Measurements from ENCODE around the gene AHCYL1. TPM values are rescaled to one million over a fixed set of nuclear protein-coding genes. Genes with fewer than 3 reads are reported as not detected.

The AHCYL1 gene
- total and polyA plus RNA-seq, 10 of the 15 experiments (the other 5 are each of a cell fraction or from before 2014, with no cell fraction given) = 24.7 to 73.6 (median 46.8) TPM

- no peak for TF ChIP-seq RBBP5 (conservative IDR thresholded peaks at IDR 0.05)
- TF ChIP-seq CEBPB (IDR thresholded peaks at IDR 0.05; ENCODE audit: borderline replicate concordance in 1 of 2, low read depth in 2 of 2, low read length in 2 of 2) = no peak
- no peak for TF ChIP-seq BRCA1 (IDR thresholded peaks at IDR 0.05; ENCODE audit: low read depth, low read length)
These were observed 73.5 kb downstream of the AHCYL1 start (continued) for GRCh38 chr1:110057963-110058518.

DNA sequence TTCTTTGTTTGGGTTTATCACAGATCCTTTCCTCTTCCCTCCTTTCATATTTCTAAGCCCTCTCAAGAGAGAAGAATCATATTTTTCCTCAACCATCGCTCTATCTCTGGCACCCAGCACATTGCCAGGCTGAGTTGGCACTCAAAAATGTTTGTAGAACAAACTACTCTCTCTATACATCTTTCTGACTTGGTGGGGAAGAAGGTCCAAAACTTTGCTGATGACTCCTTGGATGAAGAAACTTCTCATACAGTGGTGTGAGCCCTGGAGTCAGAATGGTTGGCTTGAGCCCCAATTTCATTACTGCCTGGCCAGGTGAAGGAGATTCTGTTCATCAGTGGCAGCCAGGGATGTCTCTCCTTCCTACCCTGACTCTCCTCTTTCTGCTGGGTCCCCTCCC, 74.0 kb downstream of the AHCYL1 start:
- H3K4me1 ChIP-seq (ENCODE audit: control insufficient read depth, insufficient read depth, low read length) = no peaks in the 10 kb centered on the region
- 0 out of 2 replicates have a peak, but pooled peaks cover under 1% of the 10 kb centered on the region for H4K20me1 ChIP-seq (ENCODE audit: control insufficient read depth, insufficient read depth)
- H3K27ac ChIP-seq (ENCODE audit: control insufficient read depth, insufficient read depth) = no peak overlapping the region
- DNase-seq (ENCODE audit: low read depth, low spot score) (no peak), FAIRE-seq (no peak), ATAC-seq (no peak)
- H3K36me3 ChIP-seq (ENCODE audit: control insufficient read depth in 2 of 2, insufficient read depth in 2 of 2, low read length in 1 of 2) = peaks cover 5 to 23% of the 10 kb centered on the region in 2 experiments
- H3K9me3 ChIP-seq (replicated peaks; ENCODE audit: control insufficient read depth, insufficient read depth, low read length) = no peaks in the 10 kb centered on the region
- intact Hi-C loops (cut with micrococcal nuclease; ENCODE audit: unreplicated experiment) (no loop called here), in situ Hi-C loops (cut with MboI) (no loop called here)
- H3K9ac ChIP-seq (ENCODE audit: control insufficient read depth, insufficient read depth, low read length) = no peak overlapping the region
- POLR2A ChIA-PET = interaction anchor here (1.2 kb wide), 1 partner anchor 15 kb away, joined by 3 read pairs; no protein-coding TSS in a partner anchor
- 94% methylated on average over 1 of the region's 1 CpG for WGBS (ENCODE audit: insufficient coverage, insufficient replicate concordance, low lambda C conversion rate, missing lambda C conversion rate)
- no peaks in the 10 kb centered on the region for H3K79me2 ChIP-seq (ENCODE audit: control insufficient read depth, insufficient read depth, low read length)
- no peak overlapping the region for H2AFZ ChIP-seq (ENCODE audit: control insufficient read depth, low read depth, low read length)
- H3K4me3 ChIP-seq = no peak overlapping the region
- SMC1A ChIA-PET (ENCODE audit: uncharacterized antibody, unreplicated experiment) = no interaction called here
- H3K27me3 ChIP-seq (replicated peaks in 1 of 2; ENCODE audit: control insufficient read depth in 2 of 2, insufficient read depth in 2 of 2, low read length in 1 of 2) = no peaks in the 10 kb centered on the region
- CTCF ChIA-PET = interaction anchor here (1.5 to 6.9 kb wide), 4 partner anchors 8 to 73 kb away, joined by 3 to 57 read pairs (median 28); no protein-coding TSS in a partner anchor
- RAD21 ChIA-PET (ENCODE audit: unreplicated experiment) = interaction anchor here (1.1 kb wide), 1 partner anchor 29 kb away, joined by 3 read pairs; no protein-coding TSS in a partner anchor
- no peak overlapping the region for H3K4me2 ChIP-seq (ENCODE audit: control insufficient read depth, insufficient read depth)
- no TSS peak for BruUV-seq (replicated peaks)
- TF ChIP-seq, protein P1, sequence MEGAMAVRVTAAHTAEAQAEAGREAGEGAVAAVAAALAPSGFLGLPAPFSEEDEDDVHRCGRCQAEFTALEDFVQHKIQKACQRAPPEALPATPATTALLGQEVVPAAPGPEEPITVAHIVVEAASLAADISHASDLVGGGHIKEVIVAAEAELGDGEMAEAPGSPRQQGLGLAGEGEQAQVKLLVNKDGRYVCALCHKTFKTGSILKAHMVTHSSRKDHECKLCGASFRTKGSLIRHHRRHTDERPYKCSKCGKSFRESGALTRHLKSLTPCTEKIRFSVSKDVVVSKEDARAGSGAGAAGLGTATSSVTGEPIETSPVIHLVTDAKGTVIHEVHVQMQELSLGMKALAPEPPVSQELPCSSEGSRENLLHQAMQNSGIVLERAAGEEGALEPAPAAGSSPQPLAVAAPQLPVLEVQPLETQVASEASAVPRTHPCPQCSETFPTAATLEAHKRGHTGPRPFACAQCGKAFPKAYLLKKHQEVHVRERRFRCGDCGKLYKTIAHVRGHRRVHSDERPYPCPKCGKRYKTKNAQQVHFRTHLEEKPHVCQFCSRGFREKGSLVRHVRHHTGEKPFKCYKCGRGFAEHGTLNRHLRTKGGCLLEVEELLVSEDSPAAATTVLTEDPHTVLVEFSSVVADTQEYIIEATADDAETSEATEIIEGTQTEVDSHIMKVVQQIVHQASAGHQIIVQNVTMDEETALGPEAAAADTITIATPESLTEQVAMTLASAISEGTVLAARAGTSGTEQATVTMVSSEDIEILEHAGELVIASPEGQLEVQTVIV (IDR thresholded peaks at IDR 0.05; ENCODE audit: borderline replicate concordance, partially characterized antibody) = no peak
- TF ChIP-seq CEBPZ (IDR thresholded peaks at IDR 0.05; ENCODE audit: low read depth, low read length) (no peak), RCOR1 (conservative IDR thresholded peaks at IDR 0.05; ENCODE audit: low read depth, low read length) (no peak), MTA3 (IDR thresholded peaks at IDR 0.05; ENCODE audit: borderline replicate concordance, low read length) (no peak), CBX3 (IDR thresholded peaks at IDR 0.05; ENCODE audit: borderline replicate concordance, low read depth) (no peak), RAD21 (IDR thresholded peaks at IDR 0.05; ENCODE audit: insufficient read depth, low read depth, low read length) (no peak), HSF1 (IDR thresholded peaks at IDR 0.05; ENCODE audit: low read depth, low read length) (no peak), CEBPB (IDR thresholded peaks at IDR 0.05; ENCODE audit: borderline replicate concordance in 1 of 2, low read depth in 2 of 2, low read length in 2 of 2) (no peak)
- TF ChIP-seq, protein P2, sequence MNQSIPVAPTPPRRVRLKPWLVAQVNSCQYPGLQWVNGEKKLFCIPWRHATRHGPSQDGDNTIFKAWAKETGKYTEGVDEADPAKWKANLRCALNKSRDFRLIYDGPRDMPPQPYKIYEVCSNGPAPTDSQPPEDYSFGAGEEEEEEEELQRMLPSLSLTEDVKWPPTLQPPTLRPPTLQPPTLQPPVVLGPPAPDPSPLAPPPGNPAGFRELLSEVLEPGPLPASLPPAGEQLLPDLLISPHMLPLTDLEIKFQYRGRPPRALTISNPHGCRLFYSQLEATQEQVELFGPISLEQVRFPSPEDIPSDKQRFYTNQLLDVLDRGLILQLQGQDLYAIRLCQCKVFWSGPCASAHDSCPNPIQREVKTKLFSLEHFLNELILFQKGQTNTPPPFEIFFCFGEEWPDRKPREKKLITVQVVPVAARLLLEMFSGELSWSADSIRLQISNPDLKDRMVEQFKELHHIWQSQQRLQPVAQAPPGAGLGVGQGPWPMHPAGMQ (IDR thresholded peaks at IDR 0.05; ENCODE audit: borderline replicate concordance) = no peak

Data from GM12878 (cell line).